Ectodermal cell (in vitro differentiated cells): Measurements from ENCODE around the gene TSTD2.

ENCODE experiments used
- H3K27ac ChIP-seq: 2 replicates; pipeline ENCODE4 v1.7.0; 2013; ENCODE audit warnings: mild to moderate bottlenecking, low read depth, low read length; ENCODE audit not compliant: insufficient read depth, poor library complexity, severe bottlenecking
- H3K27me3 ChIP-seq: 2 replicates; pipeline ENCODE4 v1.7.0; 2013; ENCODE audit warnings: mild to moderate bottlenecking, low read length; ENCODE audit not compliant: insufficient read depth, control insufficient read depth, poor library complexity, severe bottlenecking
- H3K36me3 ChIP-seq: one replicate; pipeline ENCODE4 v1.7.0; 2013; ENCODE audit warnings: low read length; ENCODE audit not compliant: control insufficient read depth, insufficient read depth
- H3K4me1 ChIP-seq: one replicate; pipeline ENCODE4 v1.7.0; 2013; ENCODE audit warnings: low read length; ENCODE audit not compliant: control insufficient read depth, insufficient read depth
- H3K4me3 ChIP-seq: 2 replicates; pipeline ENCODE4 v1.7.0; 2013; ENCODE audit warnings: low read depth, low read length, control low read depth; ENCODE audit not compliant: insufficient read depth
- H3K9me3 ChIP-seq: 2 replicates; pipeline ENCODE4 v1.7.0; 2013; ENCODE audit warnings: mild to moderate bottlenecking, low read length, moderate library complexity; ENCODE audit not compliant: control insufficient read depth
- WGBS, 2 experiments: methylation state at CpG; one replicate each; pipeline ENCODE4 v1.1.7; 2013; ENCODE audit warnings: missing lambda C conversion rate in 2 of 2; 5-methylcytosine and 5-hydroxymethylcytosine counted together

TSTD2 gene

DNA sequence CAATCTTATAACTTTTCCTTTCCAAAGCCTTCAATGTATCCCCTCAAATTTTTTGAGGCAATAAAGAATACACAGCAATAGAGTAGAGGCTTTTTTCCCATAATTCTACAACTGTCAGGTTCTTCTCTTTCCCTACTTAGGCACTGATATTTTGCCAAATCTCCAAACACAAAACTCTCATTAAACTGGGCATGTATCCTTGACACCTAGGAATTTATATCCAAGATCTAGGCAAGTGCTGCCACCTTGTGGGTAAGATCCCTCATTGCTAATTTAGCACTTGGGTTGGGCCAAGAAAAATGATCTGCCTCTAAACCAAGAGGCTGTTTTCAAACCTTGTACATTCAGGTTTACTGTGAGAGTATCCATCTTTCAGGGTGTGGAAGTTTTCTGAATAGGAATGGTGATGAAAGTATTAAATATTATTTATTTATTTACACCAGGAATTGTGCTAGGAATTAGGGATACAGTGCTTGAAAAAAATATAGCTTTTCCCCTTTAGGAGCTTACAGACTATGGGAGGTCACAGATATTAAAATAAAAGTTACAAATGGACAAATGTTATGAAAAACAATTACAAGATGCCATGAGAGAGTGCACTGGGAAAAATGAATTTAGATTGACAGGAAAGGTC is 17.6 kb downstream of the TSTD2 start:
- H3K4me1 ChIP-seq: no peaks in the 10 kb centered on the region
- no peak overlapping the region for H3K4me3 ChIP-seq
- no peak overlapping the region for H3K27ac ChIP-seq
- no peaks in the 10 kb centered on the region for H3K27me3 ChIP-seq
- H3K36me3 ChIP-seq: peaks cover 9% of the 10 kb centered on the region
- no peaks in the 10 kb centered on the region for H3K9me3 ChIP-seq

DNA sequence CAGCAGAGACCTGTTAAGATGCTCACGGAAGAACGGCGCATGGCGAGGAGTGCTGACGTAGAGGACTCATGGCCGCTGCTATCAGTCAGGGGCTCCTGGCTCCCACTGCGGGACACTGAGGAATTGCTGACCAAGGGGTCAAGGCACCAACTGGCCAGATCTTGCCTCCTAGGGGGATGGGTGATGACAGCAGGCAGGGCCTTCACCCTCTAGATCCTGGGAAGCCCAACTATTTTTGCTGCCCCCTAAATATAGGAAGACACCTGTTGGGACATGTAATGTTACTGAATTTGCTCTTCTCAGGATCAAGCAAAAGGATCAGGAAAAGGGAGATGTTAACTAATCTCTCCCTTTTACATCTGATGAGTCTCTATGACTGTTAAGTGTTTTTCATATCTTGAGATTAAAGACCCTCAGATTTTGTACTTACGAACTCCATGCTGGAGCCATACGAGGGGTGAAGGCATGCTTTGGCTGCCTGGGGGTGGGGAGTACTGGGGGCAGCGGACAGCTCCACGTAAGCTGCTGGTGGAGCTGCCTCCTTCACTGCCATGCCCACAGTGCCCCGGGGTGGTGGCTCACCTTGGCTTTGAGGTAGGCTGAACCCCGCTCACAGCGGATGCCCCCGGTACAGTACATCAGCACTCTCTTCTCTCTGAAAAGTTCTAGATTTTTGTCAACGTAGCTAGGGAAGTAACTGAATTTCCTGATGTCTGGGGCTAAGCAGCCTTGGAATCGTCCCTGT is 28.1 kb downstream of the TSTD2 start:
- H3K27me3 ChIP-seq: no peaks in the 10 kb centered on the region
- H3K36me3 ChIP-seq: peaks cover 39% of the 10 kb centered on the region
- no peak overlapping the region for H3K27ac ChIP-seq
- H3K9me3 ChIP-seq: no peaks in the 10 kb centered on the region
- 96 to 99% methylated on average over 17 of the region's 17 CpGs for WGBS, 2 experiments
- H3K4me3 ChIP-seq: no peak overlapping the region
- no peaks in the 10 kb centered on the region for H3K4me1 ChIP-seq

DNA sequence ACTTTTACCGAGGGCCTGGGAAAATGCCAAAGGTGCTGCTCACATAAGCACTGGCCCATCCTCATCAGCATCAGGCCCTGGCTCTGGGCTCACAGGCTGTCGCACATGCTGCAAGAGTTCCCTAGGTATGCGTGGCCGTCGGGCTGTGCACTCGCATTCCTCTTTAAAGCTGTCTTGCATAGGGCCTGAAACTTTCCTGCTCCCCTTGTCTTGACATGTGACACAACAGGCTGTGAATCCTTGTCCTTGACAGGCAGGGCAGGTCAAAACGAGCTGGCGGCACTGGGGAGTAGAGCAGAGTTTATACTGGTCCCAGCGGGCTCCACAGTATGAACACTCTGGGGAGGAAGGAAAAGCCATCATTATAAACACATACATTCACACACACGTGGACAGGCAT is 30.7 kb downstream of the TSTD2 start:
- Histone ChIP-seq H3K4me3 (no peak overlapping the region), H3K27me3 (no peaks in the 10 kb centered on the region), H3K27ac (no peak overlapping the region), H3K9me3 (no peaks in the 10 kb centered on the region), H3K4me1 (no peaks in the 10 kb centered on the region), H3K36me3 (peaks cover 41% of the 10 kb centered on the region)
- WGBS, 2 experiments: 94 to 96% methylated on average over 10 of the region's 10 CpGs

- H3K36me3 ChIP-seq: peaks cover 41% of the 10 kb centered on the region
- WGBS, 2 experiments: 95 to 96% methylated on average over 7 of the region's 7 CpGs
- H3K27ac ChIP-seq: no peak overlapping the region
- no peaks in the 10 kb centered on the region for H3K27me3 ChIP-seq
- H3K4me3 ChIP-seq: no peak overlapping the region
- H3K9me3 ChIP-seq: no peaks in the 10 kb centered on the region
- H3K4me1 ChIP-seq: no peaks in the 10 kb centered on the region
Measured at GRCh38 chr9:97601228-97601898, 31.8 kb downstream of the TSTD2 start.

GRCh38 chr9:97600531-97601227 is 32.5 kb downstream of the TSTD2 start:
- Histone ChIP-seq H3K27ac (no peak overlapping the region), H3K27me3 (no peaks in the 10 kb centered on the region), H3K4me1 (no peaks in the 10 kb centered on the region), H3K9me3 (no peaks in the 10 kb centered on the region), H3K4me3 (no peak overlapping the region), H3K36me3 (peaks cover 36% of the 10 kb centered on the region)
- WGBS, 2 experiments: 96 to 97% methylated on average over 8 of the region's 8 CpGs

DNA sequence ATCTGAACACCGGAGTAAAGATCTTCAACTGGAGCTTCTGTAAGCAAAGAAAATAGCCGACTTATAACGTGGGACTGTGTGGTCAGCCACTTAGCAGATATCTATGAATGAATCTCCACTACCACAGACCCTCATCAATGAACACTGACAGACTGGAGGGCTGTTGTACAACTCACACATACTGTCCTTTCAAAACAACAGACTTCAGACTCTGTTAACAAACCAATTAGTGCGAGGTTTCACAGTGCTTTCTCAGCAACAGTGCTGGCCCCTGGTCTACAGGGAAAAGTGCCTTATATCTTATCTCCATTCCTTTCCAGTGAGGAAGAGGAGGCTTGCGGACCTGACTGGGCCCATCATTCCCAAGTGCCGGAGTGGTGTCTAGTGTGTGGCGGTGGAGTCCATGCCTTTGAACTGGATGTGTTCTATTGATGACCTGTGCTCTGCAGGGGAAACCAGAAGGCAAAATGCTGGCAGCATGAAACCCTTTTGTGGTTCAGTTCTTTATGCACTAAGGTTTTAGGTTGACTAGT is 33.8 kb downstream of the TSTD2 start:
- Histone ChIP-seq H3K4me3 (no peak overlapping the region), H3K9me3 (no peaks in the 10 kb centered on the region), H3K36me3 (peaks cover 24% of the 10 kb centered on the region), H3K4me1 (no peaks in the 10 kb centered on the region), H3K27ac (no peak overlapping the region), H3K27me3 (no peaks in the 10 kb centered on the region)
- 95 to 97% methylated on average over 7 of the region's 7 CpGs for WGBS, 2 experiments

DNA sequence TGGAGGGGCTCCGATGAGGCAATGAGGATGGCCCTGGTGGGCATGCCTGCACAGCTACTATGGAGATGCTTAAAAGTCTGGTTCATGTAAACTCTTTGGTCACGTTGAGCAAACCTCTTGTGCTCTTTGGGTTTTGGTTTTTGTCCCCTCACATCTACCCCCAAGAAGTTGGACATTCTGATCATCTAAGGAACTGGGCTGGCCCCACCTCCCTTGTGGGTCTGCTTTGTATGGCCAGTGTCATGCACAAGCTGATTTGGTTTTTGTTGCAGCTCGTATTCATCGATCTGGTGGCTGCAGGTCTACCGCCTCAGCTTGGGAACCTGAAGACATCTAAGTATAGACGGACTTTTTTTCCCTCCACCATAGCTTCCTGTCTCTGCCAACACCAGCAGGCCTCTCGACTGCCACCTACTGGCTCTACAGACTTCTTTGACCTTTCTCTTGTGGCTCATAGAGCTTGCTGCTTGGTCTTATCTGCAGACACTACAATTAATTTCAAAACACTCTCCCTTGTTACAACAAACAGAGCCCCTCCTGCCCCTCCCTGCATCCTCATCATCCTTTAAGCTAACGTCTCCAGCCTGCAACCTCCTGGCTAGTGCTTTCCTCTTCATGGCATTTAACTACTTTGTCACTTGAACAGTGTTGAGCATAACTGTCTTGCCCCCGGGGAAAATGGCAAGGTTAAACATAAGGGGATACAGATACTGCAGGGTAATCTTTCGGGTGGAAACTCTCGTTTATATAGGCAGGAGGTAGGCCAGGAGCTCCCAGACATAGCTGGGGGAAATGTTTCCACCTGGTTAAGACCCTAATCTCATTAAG is 34.5 kb downstream of the TSTD2 start:
- Histone ChIP-seq H3K27me3 (no peaks in the 10 kb centered on the region), H3K4me1 (no peaks in the 10 kb centered on the region), H3K4me3 (no peak overlapping the region), H3K9me3 (no peaks in the 10 kb centered on the region), H3K27ac (no peak overlapping the region), H3K36me3 (peaks cover 21% of the 10 kb centered on the region)
- WGBS, 2 experiments: 50 to 52% methylated on average over 11 of the region's 11 CpGs

DNA sequence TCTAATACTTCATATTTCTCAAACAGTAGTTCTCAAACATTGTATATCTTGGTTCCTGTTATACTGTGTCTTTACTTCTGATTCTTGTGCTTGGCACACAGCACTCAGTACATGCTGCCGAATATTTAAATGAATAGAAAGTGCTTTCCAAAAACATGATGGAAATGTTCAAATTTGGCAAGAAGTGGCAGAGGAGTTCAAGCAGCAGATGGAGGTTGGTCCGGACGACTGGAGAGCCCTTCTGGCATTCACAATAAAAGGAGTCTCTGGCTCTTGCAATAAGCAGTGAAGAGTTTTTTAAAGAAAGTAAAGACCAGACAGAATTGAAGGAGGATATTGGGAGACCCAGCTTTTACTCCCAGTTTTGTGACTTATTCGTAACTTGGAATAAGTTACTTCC is 36.3 kb downstream of the TSTD2 start:
- Histone ChIP-seq H3K4me3 (no peak overlapping the region), H3K9me3 (no peaks in the 10 kb centered on the region), H3K36me3 (peaks cover 13% of the 10 kb centered on the region), H3K27ac (no peak overlapping the region), H3K4me1 (no peaks in the 10 kb centered on the region), H3K27me3 (no peaks in the 10 kb centered on the region)
- 92 to 95% methylated on average over 3 to 4 of the region's 4 CpGs for WGBS, 2 experiments

DNA sequence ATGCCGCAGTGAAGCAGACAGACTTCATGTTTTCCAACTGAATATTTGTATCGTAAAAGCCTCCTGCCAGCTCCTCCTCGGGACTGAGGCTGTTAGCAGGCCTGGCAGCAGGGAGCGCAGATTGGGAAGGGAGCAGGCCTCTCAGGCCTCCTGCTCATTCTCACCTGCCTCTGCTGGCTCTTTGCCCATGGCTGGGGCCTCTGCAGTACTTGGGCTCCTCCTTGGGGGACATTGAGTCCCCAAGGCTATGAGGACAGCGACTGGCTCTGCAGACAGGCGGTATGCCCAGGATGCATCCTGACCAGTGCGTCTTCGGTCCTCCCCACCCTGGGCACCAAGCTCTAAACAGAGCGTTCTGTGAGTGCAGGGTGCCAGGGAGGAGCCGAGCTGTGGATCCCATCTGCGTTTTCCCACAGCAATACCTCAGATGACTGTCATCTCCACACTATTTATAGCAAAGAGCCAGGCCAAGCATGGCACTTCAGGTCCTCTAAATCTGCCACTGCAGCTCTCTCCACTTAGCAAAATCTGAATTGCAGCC is 38.7 kb downstream of the TSTD2 start:
- Histone ChIP-seq H3K4me3 (no peak overlapping the region), H3K36me3 (peaks cover 1% of the 10 kb centered on the region), H3K4me1 (no peaks in the 10 kb centered on the region), H3K27me3 (no peaks in the 10 kb centered on the region), H3K9me3 (no peaks in the 10 kb centered on the region), H3K27ac (no peak overlapping the region)
- 88 to 91% methylated on average over 11 of the region's 11 CpGs for WGBS, 2 experiments
